ENCODE results near the gene MANEAL. TPM values are rescaled to one million over a fixed set of nuclear protein-coding genes. Genes with fewer than 3 reads are reported as not detected.

MANEAL gene
- total RNA-seq, 1 experiment from 2014 or later, result 22.7 TPM

DNA sequence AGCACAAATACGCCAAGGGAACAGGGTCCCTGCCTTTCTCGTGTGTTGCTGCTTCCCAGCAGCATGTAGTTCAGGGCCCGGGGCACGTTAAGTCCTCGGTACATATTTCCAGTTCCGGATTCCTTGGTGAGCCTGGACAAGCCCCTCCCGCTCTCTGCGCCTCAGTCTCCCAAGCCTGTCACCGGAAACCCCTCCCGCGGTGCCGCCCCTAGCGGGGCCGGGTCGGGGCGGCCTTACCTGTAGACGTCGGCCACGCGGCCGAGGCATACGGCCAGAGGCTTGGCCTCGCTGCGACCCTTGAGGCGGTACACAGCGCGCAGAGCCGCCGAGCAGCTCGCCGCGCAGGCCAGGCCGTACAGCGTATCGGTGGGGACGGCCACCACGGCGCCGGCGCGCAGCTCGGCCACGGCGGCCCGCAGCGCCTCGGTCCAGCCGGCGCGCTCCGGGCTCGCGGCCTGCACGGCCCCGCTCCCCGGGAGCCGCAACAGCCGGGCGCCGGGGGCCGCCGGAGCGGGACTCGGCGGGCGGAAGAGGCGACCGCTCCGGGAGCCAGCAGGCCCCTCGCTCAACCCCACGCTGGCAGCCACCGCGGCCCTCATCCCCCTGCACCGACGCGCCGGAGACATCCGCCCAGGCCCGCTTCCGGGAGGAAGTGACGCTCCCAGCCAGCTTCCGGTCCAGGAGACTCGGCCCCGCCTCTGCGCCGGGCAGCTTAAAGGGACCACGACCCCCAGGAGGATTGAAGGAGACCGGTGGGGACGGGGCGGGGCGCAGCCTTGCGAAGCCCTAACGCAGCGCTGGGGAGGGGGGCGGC is 14.1 kb downstream of the MANEAL start, which contains the start of the genes C1orf122 and YRDC:
TSS of gene C1orf122 (plus strand) at position 236 of the 814 bp plus-strand sequence. CDS start 615 bp downstream, outside the sequence.
TSS of gene YRDC (minus strand) at position 654 of the 814 bp plus-strand sequence. CDS start at position 626, 28 bp downstream.
- Histone ChIP-seq H3K4ac (ENCODE audit: low read depth, low read length) (no peak within 1 kb of the TSS), H2BK12ac (ENCODE audit: insufficient read length, low read depth, low read length) (no peak within 1 kb of the TSS), H4K20me1 (ENCODE audit: control insufficient read depth, insufficient read depth, insufficient read length) (no peaks in the 10 kb centered on the region), H3K56ac (ENCODE audit: insufficient read length, low read depth, low read length) (no peak within 1 kb of the TSS), H3K18ac (ENCODE audit: insufficient read length, low read depth, low read length) (peak within 1 kb of the TSS; percentile 36), H4K5ac (ENCODE audit: insufficient read length, low read depth, low read length) (no peak within 1 kb of the TSS), H3K23me2 (ENCODE audit: insufficient read length, low read depth, low read length, poor library complexity, severe bottlenecking) (peaks cover 8% of the 10 kb centered on the region), H3T11ph (ENCODE audit: low read length) (no peak within 1 kb of the TSS), H3K23ac (ENCODE audit: insufficient read length, low read depth, low read length) (no peak within 1 kb of the TSS), H3K4me1 (ENCODE audit: insufficient read depth, low read length) (no peaks in the 10 kb centered on the region; the same call in 1 of the 2 replicates), H3K79me1 (ENCODE audit: insufficient read depth, low read depth, low read length, poor library complexity, severe bottlenecking) (peaks cover 9% of the 10 kb centered on the region), H3K9me3 (ENCODE audit: control insufficient read depth, low read depth, low read length) (no peaks in the 10 kb centered on the region), H2BK120ac (ENCODE audit: low read depth, low read length, poor library complexity, severe bottlenecking) (no peak within 1 kb of the TSS), H3K27ac (ENCODE audit: insufficient read length, low read depth, low read length) (no peak within 1 kb of the TSS), H3K9ac (ENCODE audit: extremely low read depth, insufficient read length, low read length) (peak within 1 kb of the TSS; percentile 92), H4K91ac (ENCODE audit: insufficient read length, low read depth, low read length) (no peak within 1 kb of the TSS), H3K4me2 (ENCODE audit: insufficient read depth, insufficient read length, low read length) (peak within 1 kb of the TSS; percentile 76), H2BK15ac (ENCODE audit: low read depth, low read length) (no peak within 1 kb of the TSS), H3K79me2 (ENCODE audit: insufficient read depth, low read length) (peaks cover 9% of the 10 kb centered on the region; the same call in 1 of the 2 replicates), H4K8ac (replicated peaks; ENCODE audit: insufficient read length, low read depth, low read length) (no peak within 1 kb of the TSS), H2AFZ (ENCODE audit: low read length) (no peak within 1 kb of the TSS), H2BK5ac (ENCODE audit: insufficient read length, low read length) (no peak within 1 kb of the TSS), H3K14ac (ENCODE audit: insufficient read depth, low read length) (peak within 1 kb of the TSS; percentile 96), H2AK5ac (ENCODE audit: insufficient read length, low read length) (no peak within 1 kb of the TSS), H2BK20ac (ENCODE audit: low read depth, low read length, poor library complexity, severe bottlenecking) (no peak within 1 kb of the TSS), H3K27me3 (ENCODE audit: insufficient read depth, low read length) (no peaks in the 10 kb centered on the region)
- Mint-ChIP-seq H3K27me3 (ENCODE audit: low read depth) (no peaks in the 10 kb centered on the region; the same call in 1 of the 2 replicates), H3K27ac (peak within 1 kb of the TSS; percentile 61 to 98 (median 89); a peak in 6 of 7 replicates), H3K36me3 (ENCODE audit: insufficient read depth in 1 of 3, low read depth in 3 of 3) (peaks cover 35 to 55% (median 38%) of the 10 kb centered on the region in 3 experiments), H3K9me3 (no peaks in the 10 kb centered on the region), H3K4me1 (peaks cover 10 to 11% of the 10 kb centered on the region in 2 experiments), H3K4me3 (peak within 1 kb of the TSS; percentile 90 to 93)
- no CpG with 5 or more reads among the region's 95 CpGs for WGBS (ENCODE audit: extremely low coverage, insufficient read length, low lambda C conversion rate)
- TF ChIP-seq, protein P1, sequence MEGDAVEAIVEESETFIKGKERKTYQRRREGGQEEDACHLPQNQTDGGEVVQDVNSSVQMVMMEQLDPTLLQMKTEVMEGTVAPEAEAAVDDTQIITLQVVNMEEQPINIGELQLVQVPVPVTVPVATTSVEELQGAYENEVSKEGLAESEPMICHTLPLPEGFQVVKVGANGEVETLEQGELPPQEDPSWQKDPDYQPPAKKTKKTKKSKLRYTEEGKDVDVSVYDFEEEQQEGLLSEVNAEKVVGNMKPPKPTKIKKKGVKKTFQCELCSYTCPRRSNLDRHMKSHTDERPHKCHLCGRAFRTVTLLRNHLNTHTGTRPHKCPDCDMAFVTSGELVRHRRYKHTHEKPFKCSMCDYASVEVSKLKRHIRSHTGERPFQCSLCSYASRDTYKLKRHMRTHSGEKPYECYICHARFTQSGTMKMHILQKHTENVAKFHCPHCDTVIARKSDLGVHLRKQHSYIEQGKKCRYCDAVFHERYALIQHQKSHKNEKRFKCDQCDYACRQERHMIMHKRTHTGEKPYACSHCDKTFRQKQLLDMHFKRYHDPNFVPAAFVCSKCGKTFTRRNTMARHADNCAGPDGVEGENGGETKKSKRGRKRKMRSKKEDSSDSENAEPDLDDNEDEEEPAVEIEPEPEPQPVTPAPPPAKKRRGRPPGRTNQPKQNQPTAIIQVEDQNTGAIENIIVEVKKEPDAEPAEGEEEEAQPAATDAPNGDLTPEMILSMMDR (conservative IDR thresholded peaks at IDR 0.05), result no peak
- DNase-seq, result peak; percentile 95
